IPS-18c (cell line): Measurements from ENCODE around the gene UNC13B.
"Not testable (repeated sequence)": the region's sequence is repeated elsewhere in the genome, so short reads cannot be mapped to it uniquely, and the experiment has no call there.

ENCODE experiments used
- H3K4me3 ChIP-seq: 2 replicates; pipeline ENCODE4 v1.7.0; 2013; ENCODE audit warnings: low read depth, mild to moderate bottlenecking, low read length, moderate library complexity; ENCODE audit not compliant: insufficient read depth
- H3K9me3 ChIP-seq: one replicate; pipeline ENCODE4 v1.6.1; 2013; ENCODE audit warnings: mild to moderate bottlenecking, low read length, moderate library complexity; ENCODE audit not compliant: control insufficient read depth, insufficient read depth

UNC13B gene

GRCh38 chr9:35191105-35191504 is 29.3 kb downstream of the UNC13B start:
- H3K4me3 ChIP-seq: no peak overlapping the region
- peaks cover 12% of the 10 kb centered on the region for H3K9me3 ChIP-seq

- Histone ChIP-seq H3K4me3 (no peak overlapping the region), H3K9me3 (peaks cover 12% of the 10 kb centered on the region)
Observed at GRCh38 chr9:35193762-35194161, 32.0 kb downstream of the UNC13B start.

GRCh38 chr9:35195683-35196082 is 33.9 kb downstream of the UNC13B start:
- Histone ChIP-seq H3K4me3 (no peak overlapping the region), H3K9me3 (peaks cover 12% of the 10 kb centered on the region)

GRCh38 chr9:35198191-35198590 is 36.4 kb downstream of the UNC13B start:
- peaks cover 5% of the 10 kb centered on the region for H3K9me3 ChIP-seq
- H3K4me3 ChIP-seq: no peak overlapping the region

GRCh38 chr9:35203528-35203927 is 41.7 kb downstream of the UNC13B start:
- Histone ChIP-seq H3K4me3 (no peak overlapping the region), H3K9me3 (peaks cover 6% of the 10 kb centered on the region)

- no peak overlapping the region for H3K4me3 ChIP-seq
- peaks cover 6% of the 10 kb centered on the region for H3K9me3 ChIP-seq
Observed at GRCh38 chr9:35205340-35205739, 43.5 kb downstream of the UNC13B start.

- H3K4me3 ChIP-seq: no peak overlapping the region
- H3K9me3 ChIP-seq: no peaks in the 10 kb centered on the region
Observed at GRCh38 chr9:35211854-35212253, 50.0 kb downstream of the UNC13B start.

- H3K9me3 ChIP-seq: peaks cover 3% of the 10 kb centered on the region
- no peak overlapping the region for H3K4me3 ChIP-seq
Observed at GRCh38 chr9:35220659-35221338, 59.0 kb downstream of the UNC13B start.

GRCh38 chr9:35225677-35226076 is 63.9 kb downstream of the UNC13B start:
- peaks cover 3% of the 10 kb centered on the region for H3K9me3 ChIP-seq
- no peak overlapping the region for H3K4me3 ChIP-seq

- H3K4me3 ChIP-seq: no peak overlapping the region
- H3K9me3 ChIP-seq: peaks cover 3% of the 10 kb centered on the region
Observed at GRCh38 chr9:35226651-35227050, 64.8 kb downstream of the UNC13B start.

GRCh38 chr9:35227284-35227683 is 65.5 kb downstream of the UNC13B start:
- Histone ChIP-seq H3K9me3 (peaks cover 3% of the 10 kb centered on the region), H3K4me3 (no peak overlapping the region)

GRCh38 chr9:35229066-35229778 is 67.4 kb downstream of the UNC13B start:
- H3K4me3 ChIP-seq: no peak overlapping the region
- H3K9me3 ChIP-seq: peaks cover 3% of the 10 kb centered on the region

GRCh38 chr9:35229779-35230143 is 68.0 kb downstream of the UNC13B start:
- H3K9me3 ChIP-seq: peaks cover 3% of the 10 kb centered on the region
- H3K4me3 ChIP-seq: no peak overlapping the region

- Histone ChIP-seq H3K9me3 (no peaks in the 10 kb centered on the region), H3K4me3 (no peak overlapping the region)
Observed at GRCh38 chr9:35232867-35233544, 71.2 kb downstream of the UNC13B start.

- H3K9me3 ChIP-seq: no peaks in the 10 kb centered on the region
- H3K4me3 ChIP-seq: no peak overlapping the region
Observed at GRCh38 chr9:35236692-35237091, 74.9 kb downstream of the UNC13B start.

- Histone ChIP-seq H3K9me3 (no peaks in the 10 kb centered on the region), H3K4me3 (no peak overlapping the region)
Observed at GRCh38 chr9:35237311-35237710, 75.5 kb downstream of the UNC13B start.

GRCh38 chr9:35245945-35246344 is 84.1 kb downstream of the UNC13B start:
- not testable (repeated sequence) for H3K9me3 ChIP-seq, H3K4me3 ChIP-seq

- H3K4me3 ChIP-seq: no peak overlapping the region
Observed at GRCh38 chr9:35253075-35253474, 91.3 kb downstream of the UNC13B start.

More at GRCh38 chr9:35253075-35253474, 91.3 kb downstream of the UNC13B start:
- no peaks in the 10 kb centered on the region for H3K9me3 ChIP-seq
